Measurements from ENCODE around the gene BST2.

Gene BST2

DNA sequence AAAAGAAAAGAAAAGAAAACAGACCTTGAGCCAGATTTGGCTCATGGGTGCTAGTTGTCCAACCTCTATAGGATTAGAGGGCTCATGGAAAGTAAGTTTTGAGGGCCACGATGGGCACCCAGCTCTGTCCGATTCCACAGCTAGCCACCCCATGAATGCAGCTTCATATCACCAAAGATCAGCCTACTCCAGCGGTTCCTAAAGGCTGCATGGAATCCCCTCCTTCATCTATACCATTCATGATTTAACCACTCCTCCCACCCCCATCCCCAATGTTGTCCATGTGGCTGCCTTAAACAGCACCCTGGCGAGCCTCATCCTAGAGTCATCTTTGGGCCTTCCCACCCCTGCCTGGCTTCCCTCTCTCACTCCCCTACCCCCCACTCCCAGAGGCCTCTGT lies 16.5 kb upstream of the BST2 start:
- Histone ChIP-seq H3K4me2 (ENCODE audit: low read depth, low read length) (no peak overlapping the region), H3K27me3 (replicated peaks; ENCODE audit: insufficient read depth, low read length) (no peaks in the 10 kb centered on the region), H3K4me3 (ENCODE audit: low read length) (no peak overlapping the region), H3K79me2 (ENCODE audit: low read length) (no peaks in the 10 kb centered on the region), H3K9ac (ENCODE audit: low read length) (no peak overlapping the region), H2AFZ (ENCODE audit: low read length) (no peak overlapping the region), H3K36me3 (replicated peaks; ENCODE audit: insufficient read depth, low read length) (no peaks in the 10 kb centered on the region), H3K9me2 (replicated peaks; ENCODE audit: insufficient read depth, low read length) (no peaks in the 10 kb centered on the region), H3K9me3 (replicated peaks; ENCODE audit: insufficient read depth, low read length) (no peaks in the 10 kb centered on the region), H3F3A (ENCODE audit: insufficient read depth, low read length) (peaks cover 14% of the 10 kb centered on the region), H4K20me1 (ENCODE audit: insufficient read depth, low read length) (no peaks in the 10 kb centered on the region), H3K4me1 (ENCODE audit: low read length) (peaks cover 3% of the 10 kb centered on the region; the same call in 1 of the 2 replicates), H3K27ac (ENCODE audit: low read length) (no peak overlapping the region)
- TF ChIP-seq, protein P1, sequence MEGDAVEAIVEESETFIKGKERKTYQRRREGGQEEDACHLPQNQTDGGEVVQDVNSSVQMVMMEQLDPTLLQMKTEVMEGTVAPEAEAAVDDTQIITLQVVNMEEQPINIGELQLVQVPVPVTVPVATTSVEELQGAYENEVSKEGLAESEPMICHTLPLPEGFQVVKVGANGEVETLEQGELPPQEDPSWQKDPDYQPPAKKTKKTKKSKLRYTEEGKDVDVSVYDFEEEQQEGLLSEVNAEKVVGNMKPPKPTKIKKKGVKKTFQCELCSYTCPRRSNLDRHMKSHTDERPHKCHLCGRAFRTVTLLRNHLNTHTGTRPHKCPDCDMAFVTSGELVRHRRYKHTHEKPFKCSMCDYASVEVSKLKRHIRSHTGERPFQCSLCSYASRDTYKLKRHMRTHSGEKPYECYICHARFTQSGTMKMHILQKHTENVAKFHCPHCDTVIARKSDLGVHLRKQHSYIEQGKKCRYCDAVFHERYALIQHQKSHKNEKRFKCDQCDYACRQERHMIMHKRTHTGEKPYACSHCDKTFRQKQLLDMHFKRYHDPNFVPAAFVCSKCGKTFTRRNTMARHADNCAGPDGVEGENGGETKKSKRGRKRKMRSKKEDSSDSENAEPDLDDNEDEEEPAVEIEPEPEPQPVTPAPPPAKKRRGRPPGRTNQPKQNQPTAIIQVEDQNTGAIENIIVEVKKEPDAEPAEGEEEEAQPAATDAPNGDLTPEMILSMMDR (IDR thresholded peaks at IDR 0.05; ENCODE audit: low read length): no peak
- TF ChIP-seq EZH2phosphoT487 (IDR thresholded peaks at IDR 0.05; ENCODE audit: low read length) (no peak), EZH2 (optimal IDR thresholded peaks at IDR 0.05; ENCODE audit: low read depth, low read length) (no peak)
- no peak for DNase-seq

DNA sequence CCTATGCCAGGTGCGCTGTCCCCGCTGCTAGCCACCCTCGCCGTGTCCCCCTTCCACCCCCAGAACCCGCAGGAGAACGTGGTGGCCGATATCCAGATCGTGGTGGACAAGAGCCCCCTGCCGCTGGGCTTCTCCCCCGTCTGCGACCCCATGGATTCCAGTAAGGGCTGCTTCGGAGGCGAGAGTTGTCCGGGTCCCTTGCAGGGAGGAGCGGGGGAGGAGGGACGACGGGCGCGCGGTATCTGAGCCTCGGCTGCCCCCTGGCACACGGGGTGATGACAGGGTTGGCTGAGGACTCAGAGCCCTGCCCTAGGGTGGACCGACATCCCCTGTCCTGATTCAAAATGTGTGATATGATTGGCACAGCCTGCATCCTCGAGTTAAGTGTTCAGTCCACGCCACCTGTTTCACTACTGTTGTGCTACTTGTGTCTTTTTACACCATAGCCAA lies 15.1 kb upstream of the BST2 start:
- Histone ChIP-seq H3K9me2 (replicated peaks; ENCODE audit: insufficient read depth, low read length) (no peaks in the 10 kb centered on the region), H3K4me1 (ENCODE audit: low read length) (peaks cover 3% of the 10 kb centered on the region; the same call in 1 of the 2 replicates), H3K36me3 (replicated peaks; ENCODE audit: insufficient read depth, low read length) (no peaks in the 10 kb centered on the region), H3K79me2 (ENCODE audit: low read length) (no peaks in the 10 kb centered on the region), H3K4me3 (ENCODE audit: low read length) (peak overlapping the region; percentile 77), H3K27me3 (replicated peaks; ENCODE audit: insufficient read depth, low read length) (no peaks in the 10 kb centered on the region), H3K9me3 (replicated peaks; ENCODE audit: insufficient read depth, low read length) (no peaks in the 10 kb centered on the region), H3K27ac (ENCODE audit: low read length) (peak overlapping the region; percentile 1; the same call in 1 of the 2 replicates), H2AFZ (ENCODE audit: low read length) (peak overlapping the region; percentile 99), H3K4me2 (ENCODE audit: low read depth, low read length) (peak overlapping the region; percentile 93), H4K20me1 (ENCODE audit: insufficient read depth, low read length) (no peaks in the 10 kb centered on the region), H3K9ac (ENCODE audit: low read length) (peak overlapping the region; percentile 36; the same call in 1 of the 2 replicates), H3F3A (ENCODE audit: insufficient read depth, low read length) (peaks cover 14% of the 10 kb centered on the region)
- DNase-seq: peak; percentile 36
- no peak for TF ChIP-seq EZH2phosphoT487 (IDR thresholded peaks at IDR 0.05; ENCODE audit: low read length)
- TF ChIP-seq, protein P1 (IDR thresholded peaks at IDR 0.05; ENCODE audit: low read length): peak; percentile 14; the same call in 1 of the 2 replicates
- no peak for TF ChIP-seq EZH2 (optimal IDR thresholded peaks at IDR 0.05; ENCODE audit: low read depth, low read length)

DNA sequence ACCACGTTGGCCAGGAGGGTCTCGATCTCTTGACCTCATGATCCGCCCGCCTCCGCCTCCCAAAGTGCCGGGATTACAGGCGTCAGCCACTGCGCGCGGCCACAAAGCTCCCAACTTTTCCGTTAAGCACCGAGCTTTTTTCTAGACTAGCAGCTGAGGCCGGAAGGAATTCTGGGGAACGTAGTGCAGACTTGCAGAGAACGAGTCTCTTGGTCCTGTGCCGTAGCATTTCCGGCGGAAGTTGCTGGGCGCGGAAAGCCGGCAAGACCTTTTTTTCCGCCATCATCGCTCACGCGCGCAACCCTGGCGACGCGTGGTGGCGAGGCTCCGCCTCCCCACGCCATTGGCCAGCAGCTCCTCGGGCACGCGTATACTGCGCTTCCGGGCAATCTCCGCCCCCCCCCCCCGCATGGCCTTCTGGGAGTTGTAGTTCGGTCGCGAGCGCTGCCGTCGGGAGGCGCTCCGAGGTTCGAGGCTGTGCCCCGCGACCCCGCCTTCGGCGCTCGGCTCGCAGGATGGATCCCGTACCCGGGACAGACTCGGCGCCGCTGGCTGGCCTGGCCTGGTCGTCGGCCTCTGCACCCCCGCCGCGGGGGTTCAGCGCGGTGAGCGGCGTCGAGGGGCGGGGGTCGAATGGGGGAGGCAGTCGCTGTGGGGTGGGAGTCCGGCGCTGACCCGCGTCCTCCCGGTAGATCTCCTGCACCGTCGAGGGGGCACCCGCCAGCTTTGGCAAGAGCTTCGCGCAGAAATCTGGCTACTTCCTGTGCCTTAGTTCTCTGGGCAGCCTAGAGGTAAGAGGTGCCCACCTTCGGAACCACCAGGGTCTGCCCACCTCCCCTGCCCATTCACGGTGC lies 14.4 kb upstream of the BST2 start, which contains the start of gene MVB12A:
Gene MVB12A, plus strand, starts transcription at position 427 of the 854 bp plus-strand sequence. Its CDS starts 89 bp downstream, at position 516.
- Histone ChIP-seq H3K9me3 (replicated peaks; ENCODE audit: insufficient read depth, low read length) (no peaks in the 10 kb centered on the region), H3K9me2 (replicated peaks; ENCODE audit: insufficient read depth, low read length) (no peaks in the 10 kb centered on the region), H4K20me1 (ENCODE audit: insufficient read depth, low read length) (no peaks in the 10 kb centered on the region), H3K4me1 (ENCODE audit: low read length) (peaks cover 3% of the 10 kb centered on the region; the same call in 1 of the 2 replicates), H3K4me3 (ENCODE audit: low read length) (peak within 1 kb of the TSS; percentile 77), H3K27me3 (replicated peaks; ENCODE audit: insufficient read depth, low read length) (no peaks in the 10 kb centered on the region), H3K36me3 (replicated peaks; ENCODE audit: insufficient read depth, low read length) (no peaks in the 10 kb centered on the region), H2AFZ (ENCODE audit: low read length) (peak within 1 kb of the TSS; percentile 99), H3F3A (ENCODE audit: insufficient read depth, low read length) (peaks cover 14% of the 10 kb centered on the region), H3K4me2 (ENCODE audit: low read depth, low read length) (peak within 1 kb of the TSS; percentile 93), H3K27ac (ENCODE audit: low read length) (peak within 1 kb of the TSS; percentile 49; the same call in 1 of the 2 replicates), H3K9ac (ENCODE audit: low read length) (peak within 1 kb of the TSS; percentile 54; the same call in 1 of the 2 replicates), H3K79me2 (ENCODE audit: low read length) (no peaks in the 10 kb centered on the region)
- DNase-seq: peak; percentile 99
- TF ChIP-seq EZH2phosphoT487 (IDR thresholded peaks at IDR 0.05; ENCODE audit: low read length) (no peak), EZH2 (optimal IDR thresholded peaks at IDR 0.05; ENCODE audit: low read depth, low read length) (no peak)
- TF ChIP-seq, protein P1 (IDR thresholded peaks at IDR 0.05; ENCODE audit: low read length): no peak
